Endothelial cell of umbilical vein (primary cell): ENCODE results near the gene RNU5D-1. TPM values are rescaled to one million over a fixed set of nuclear protein-coding genes. Genes with fewer than 3 reads are reported as not detected.
"Not testable (repeated sequence)": the region's sequence is repeated elsewhere in the genome, so short reads cannot be mapped to it uniquely, and the experiment has no call there.

Experiments used
- BruUV-seq: library from RNA; stranded (reverse); fragments of 400-500 nt; replicated peaks from 2 replicates; lab custom pipeline; 2021; lab: Mats Ljungman, UMichigan
- CTCF ChIA-PET: fragments of 300-600, 350-600 bp; sonication (Branson Sonifier 250); formaldehyde crosslinking; loops from one replicate; lab custom pipeline; 2021; ENCODE audit warnings: antibody characterized with exemption, inconsistent platforms; lab: Charles Lee
- POLR2A ChIA-PET: fragments of 300-600, 350-600 bp; sonication (Branson Sonifier 250); formaldehyde crosslinking; loops from one replicate; lab custom pipeline; 2021; ENCODE audit warnings: antibody characterized with exemption, inconsistent platforms; lab: Charles Lee
- DNase-seq: peaks from one replicate; pipeline ENCODE4 v3.0.0-alpha.2; 2011; ENCODE audit warnings: low read depth, low spot score
- FAIRE-seq: peaks from 2 replicates; lab custom pipeline; 2011; peaks lifted over from hg19 to GRCh38; lab: Jason Lieb, UNC
- H2AFZ ChIP-seq: 2 replicates; pipeline ENCODE4 v1.6.0; 2012; ENCODE audit warnings: low read depth, low read length, control low read depth, inconsistent platforms
- H3K27ac ChIP-seq: 2 replicates; pipeline ENCODE4 v1.5.1; 2011; ENCODE audit warnings: low read depth, mild to moderate bottlenecking, control low read depth, low read length, moderate library complexity; ENCODE audit not compliant: insufficient read depth
- H3K27me3 ChIP-seq, 2 experiments: 2 replicates each; pipeline versions ENCODE4 v1.6.0 to v1.6.1; 2011; ENCODE audit warnings: low read length in 2 of 2, mixed read lengths in 1 of 2; ENCODE audit not compliant: control insufficient read depth in 2 of 2, insufficient read depth in 2 of 2
- H3K36me3 ChIP-seq, 2 experiments: 2 replicates in 1 of 2; 3 replicates in 1 of 2; pipeline ENCODE4 v1.5.1; 2011; ENCODE audit warnings: low read length in 2 of 2, mild to moderate bottlenecking in 1 of 2, moderate library complexity in 1 of 2; ENCODE audit not compliant: control insufficient read depth in 2 of 2, insufficient read depth in 2 of 2; ENCODE audit errors: extremely low read depth in 1 of 2
- H3K4me1 ChIP-seq: 3 replicates; pipeline ENCODE4 v1.5.1; 2011; ENCODE audit warnings: mild to moderate bottlenecking, low read length; ENCODE audit not compliant: control insufficient read depth, insufficient read depth; ENCODE audit errors: extremely low read depth
- H3K4me2 ChIP-seq: 2 replicates; pipeline ENCODE4 v1.6.1; 2011; ENCODE audit warnings: low read length, control low read depth, mixed read lengths; ENCODE audit not compliant: insufficient read depth
- H3K4me3 ChIP-seq, 3 experiments: fragments of 200-600 bp in 1 of 3; sonication (generic), shearing (Covaris generic) in 1 of 3; replicated peaks in 1 of 3; 2 replicates each; pipeline ENCODE4 v1.5.1; 2011 to 2016; ENCODE audit warnings: control low read depth in 3 of 3, low read length in 3 of 3, mild to moderate bottlenecking in 2 of 3, inconsistent platforms in 1 of 3, low read depth in 1 of 3, moderate library complexity in 1 of 3; ENCODE audit not compliant: insufficient read depth in 1 of 3
- H3K79me2 ChIP-seq: 2 replicates; pipeline ENCODE4 v1.6.0; 2012; ENCODE audit warnings: low read length, inconsistent platforms; ENCODE audit not compliant: control insufficient read depth, insufficient read depth
- H3K9ac ChIP-seq: replicated peaks from 2 replicates; pipeline ENCODE3; 2011; ENCODE audit warnings: low read length, control low read depth; ENCODE audit not compliant: insufficient read depth; ENCODE audit errors: extremely low read depth
- H3K9me1 ChIP-seq: replicated peaks from 3 replicates; pipeline ENCODE4 v1.6.0; 2011; ENCODE audit warnings: mild to moderate bottlenecking, low read length; ENCODE audit not compliant: control insufficient read depth, insufficient read depth; ENCODE audit errors: extremely low read depth
- H3K9me3 ChIP-seq: replicated peaks from 2 replicates; pipeline ENCODE4 v1.5.1; 2012; ENCODE audit warnings: low read length, inconsistent platforms; ENCODE audit not compliant: control insufficient read depth, insufficient read depth
- H4K20me1 ChIP-seq: replicated peaks from 2 replicates; pipeline ENCODE3; 2011; ENCODE audit warnings: mild to moderate bottlenecking, low read length; ENCODE audit not compliant: control insufficient read depth, insufficient read depth; ENCODE audit errors: extremely low read depth
- EZH2 ChIP-seq: IDR thresholded peaks from 2 replicates; pipeline ENCODE4 v1.6.1; 2012; ENCODE audit warnings: borderline replicate concordance, low read depth, mild to moderate bottlenecking, moderate library complexity, low read length, inconsistent platforms; ENCODE audit not compliant: severe bottlenecking
- FOS ChIP-seq: IDR thresholded peaks from 2 replicates; pipeline ENCODE4 v1.6.1; 2011; ENCODE audit warnings: mild to moderate bottlenecking, low read length, moderate library complexity, borderline replicate concordance; ENCODE audit not compliant: insufficient read depth
- GATA2 ChIP-seq: IDR thresholded peaks from 2 replicates; pipeline ENCODE4 v1.7.0; 2011; ENCODE audit warnings: low read depth, mild to moderate bottlenecking, moderate library complexity, mixed read lengths, low read length; ENCODE audit not compliant: insufficient read length, insufficient read depth
- JUN ChIP-seq: IDR thresholded peaks from 2 replicates; pipeline ENCODE4 v1.6.1; 2011; ENCODE audit warnings: borderline replicate concordance, low read depth; ENCODE audit not compliant: insufficient read length, insufficient read depth
- MYC ChIP-seq: IDR thresholded peaks from one replicate; pipeline ENCODE4 v1.6.1; 2011; ENCODE audit warnings: mild to moderate bottlenecking, low read depth, low read length
- POLR2A ChIP-seq: IDR thresholded peaks from 2 replicates; pipeline ENCODE4 v1.6.1; 2012; ENCODE audit warnings: low read depth, mild to moderate bottlenecking, control low read depth, low read length
- POLR2AphosphoS5 ChIP-seq: IDR thresholded peaks from 2 replicates; pipeline ENCODE4 v1.6.1; 2012; ENCODE audit warnings: low read depth, mild to moderate bottlenecking, control low read depth, low read length, moderate library complexity; ENCODE audit not compliant: insufficient read depth
- dilution Hi-C: fragments of 300-500 bp; cut with MboI; formaldehyde crosslinking; loops from one replicate; pipeline ENCODE4 v1.15.0; 2019; ENCODE audit warnings: low sequenced_read_pairs; ENCODE audit not compliant: extremely low pct_ligation_motif_present
- intact Hi-C: fragments of 100-400 bp; cut with micrococcal nuclease; formaldehyde crosslinking; loops from one replicate; pipeline ENCODE4 v1.10.0; 2022
- polyA plus RNA-seq, 4 experiments: library from polyadenylated mRNA; depleted of rRNA in 3 of 4; stranded (reverse) in 3 of 4; unstranded in 1 of 4; fragments of >200 nt; gene quantifications; 2 replicates each; pipeline versions ENCODE4 v1.2.1 to v1.2.3, GENCODE V29; 2011 to 2012; ENCODE audit warnings: missing spikeins in 1 of 4
- total RNA-seq: library from RNA; stranded (reverse); gene quantifications from 2 replicates; pipeline ENCODE4 v1.2.3, GENCODE V29; 2021
- TF ChIP-seq, protein P1 (sequence below), 2 donors: IDR thresholded peaks; 1 replicate in 1 of 2; 2 replicates in 1 of 2; pipeline ENCODE4 v1.5.1; 2011; ENCODE audit warnings: low read length in 2 of 2, mild to moderate bottlenecking in 2 of 2, moderate library complexity in 2 of 2, control low read depth in 1 of 2, inconsistent platforms in 1 of 2, low read depth in 1 of 2; ENCODE audit not compliant: insufficient read depth in 1 of 2; ENCODE audit errors: extremely low read depth in 1 of 2
- TF ChIP-seq, protein P2 (sequence below): IDR thresholded peaks from 2 replicates; pipeline ENCODE4 v1.6.1; 2011; ENCODE audit not compliant: insufficient read depth, insufficient read length

The RNU5D-1 gene
- total and polyA plus RNA-seq, 2 donors (not counting 3 experiments of a cell fraction or from before 2014, with no cell fraction given) = not detected

DNA sequence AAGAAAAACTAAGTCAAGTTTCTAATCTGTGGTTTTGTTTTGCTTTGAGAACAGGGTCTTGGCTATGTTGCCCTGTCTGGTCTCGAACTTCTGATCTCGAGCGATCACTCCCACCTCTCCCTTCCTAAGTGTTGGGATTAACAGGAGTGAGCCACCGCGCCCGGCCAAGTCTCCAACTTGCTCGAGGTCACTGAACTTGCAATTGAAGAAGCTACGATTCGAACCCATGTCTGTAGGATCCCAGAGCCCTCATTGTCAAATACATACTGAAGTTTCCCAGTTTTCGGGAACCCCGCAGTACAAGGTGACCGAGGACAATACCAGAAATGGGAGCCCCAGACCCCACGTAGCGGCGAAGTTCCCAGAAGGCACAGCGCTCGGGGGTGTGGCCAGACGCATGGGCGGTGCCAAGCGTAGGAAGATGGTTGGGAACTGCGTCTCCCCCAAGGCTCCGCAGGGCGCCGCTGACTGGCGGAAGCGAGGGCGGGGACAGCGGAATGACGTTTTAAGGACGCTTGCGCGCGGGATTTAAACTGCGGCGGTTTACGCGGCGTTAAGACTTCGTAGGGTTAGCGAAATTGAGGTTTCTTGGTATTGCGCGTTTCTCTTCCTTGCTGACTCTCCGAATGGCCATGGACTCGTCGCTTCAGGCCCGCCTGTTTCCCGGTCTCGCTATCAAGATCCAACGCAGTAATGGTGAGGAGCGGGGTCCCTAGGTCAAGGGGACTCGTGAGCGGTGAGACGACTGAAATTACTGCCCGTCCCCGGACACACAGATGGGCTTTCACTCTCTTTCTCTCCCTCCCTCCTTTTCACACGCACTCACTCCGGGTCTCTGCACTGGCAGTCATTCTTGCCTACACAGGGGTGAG, 8.6 kb upstream of the RNU5D-1 start, which contains the start of gene KIF2C:
Gene KIF2C, plus strand, starts transcription at position 531 of the 872 bp plus-strand sequence. Its CDS starts 96 bp downstream, at position 627.
- Histone ChIP-seq H3K9ac (peak within 1 kb of the TSS; percentile 61), H3K9me3 (no peaks in the 10 kb centered on the region), H3K4me1 (peaks cover 14% of the 10 kb centered on the region), H3K4me2 (peak within 1 kb of the TSS; percentile 87), H3K4me3 (peak within 1 kb of the TSS; percentile 55 to 84 (median 63)), H3K27ac (peak within 1 kb of the TSS; percentile 54), H2AFZ (peak within 1 kb of the TSS; percentile 85), H3K79me2 (peaks cover 38% of the 10 kb centered on the region), H4K20me1 (no peaks in the 10 kb centered on the region), H3K36me3 (no peaks in the 10 kb centered on the region), H3K27me3 (peaks cover 0 to 4% of the 10 kb centered on the region in 2 experiments), H3K9me1 (no peaks in the 10 kb centered on the region)
- DNase-seq = peak; percentile 98
- ChIA-PET POLR2A (interaction anchor here (1.0 kb wide), 1 partner anchor 9 kb away, joined by 3 read pairs; the partner anchor contains the start of gene RNU5D-1), CTCF (interaction anchor here (4.5 kb wide), 1 partner anchor 10 kb away, joined by 21 read pairs; the partner anchor contains the start of gene RNU5D-1)
- intact Hi-C loops = loop anchor here (1.0 kb wide), 2 partner anchors 8 to 36 kb away; partner anchors contain the start of genes RNU5D-1 and RPS8
- TF ChIP-seq POLR2AphosphoS5 = peak; percentile 83
- peak; percentile 98 for TF ChIP-seq POLR2A
- no peak for TF ChIP-seq GATA2
- TF ChIP-seq, protein P1, sequence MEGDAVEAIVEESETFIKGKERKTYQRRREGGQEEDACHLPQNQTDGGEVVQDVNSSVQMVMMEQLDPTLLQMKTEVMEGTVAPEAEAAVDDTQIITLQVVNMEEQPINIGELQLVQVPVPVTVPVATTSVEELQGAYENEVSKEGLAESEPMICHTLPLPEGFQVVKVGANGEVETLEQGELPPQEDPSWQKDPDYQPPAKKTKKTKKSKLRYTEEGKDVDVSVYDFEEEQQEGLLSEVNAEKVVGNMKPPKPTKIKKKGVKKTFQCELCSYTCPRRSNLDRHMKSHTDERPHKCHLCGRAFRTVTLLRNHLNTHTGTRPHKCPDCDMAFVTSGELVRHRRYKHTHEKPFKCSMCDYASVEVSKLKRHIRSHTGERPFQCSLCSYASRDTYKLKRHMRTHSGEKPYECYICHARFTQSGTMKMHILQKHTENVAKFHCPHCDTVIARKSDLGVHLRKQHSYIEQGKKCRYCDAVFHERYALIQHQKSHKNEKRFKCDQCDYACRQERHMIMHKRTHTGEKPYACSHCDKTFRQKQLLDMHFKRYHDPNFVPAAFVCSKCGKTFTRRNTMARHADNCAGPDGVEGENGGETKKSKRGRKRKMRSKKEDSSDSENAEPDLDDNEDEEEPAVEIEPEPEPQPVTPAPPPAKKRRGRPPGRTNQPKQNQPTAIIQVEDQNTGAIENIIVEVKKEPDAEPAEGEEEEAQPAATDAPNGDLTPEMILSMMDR (IDR thresholded peaks at IDR 0.05; ENCODE audit: extremely low read depth in 1 of 2, insufficient read depth in 1 of 2, low read depth in 1 of 2, low read length in 2 of 2) = no peak
- no peak for TF ChIP-seq FOS
- TF ChIP-seq, protein P2, sequence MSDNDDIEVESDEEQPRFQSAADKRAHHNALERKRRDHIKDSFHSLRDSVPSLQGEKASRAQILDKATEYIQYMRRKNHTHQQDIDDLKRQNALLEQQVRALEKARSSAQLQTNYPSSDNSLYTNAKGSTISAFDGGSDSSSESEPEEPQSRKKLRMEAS = peak; percentile 38
- no peak for TF ChIP-seq JUN
- TF ChIP-seq EZH2 = no peak
- no peak for TF ChIP-seq MYC
- TSS peak; percentile 99 for BruUV-seq
- peak; percentile 97 for FAIRE-seq
- dilution Hi-C loops = no loop called here

DNA sequence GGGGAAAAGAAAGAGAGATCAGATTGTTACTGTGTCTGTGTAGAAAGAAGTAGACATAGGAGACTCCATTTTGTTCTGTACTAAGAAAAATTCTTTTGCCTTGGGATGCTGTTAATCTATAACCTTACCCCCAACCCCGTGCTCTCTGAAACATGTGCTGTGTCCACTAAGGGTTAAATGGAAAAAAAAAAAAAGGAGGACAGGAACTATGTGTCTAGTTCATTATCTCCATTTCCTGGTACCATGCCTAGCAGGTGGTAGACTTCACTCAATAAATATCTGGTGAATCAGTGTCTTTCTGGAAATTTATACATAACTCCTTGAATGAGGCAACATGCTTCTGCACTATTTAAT, 8.0 kb upstream of the RNU5D-1 start:
- intact Hi-C loops = loop anchor here (1.0 kb wide), 2 partner anchors 8 to 36 kb away; partner anchors contain the start of genes RNU5D-1 and RPS8
- H3K36me3 ChIP-seq, BruUV-seq, dilution Hi-C loops, H3K27me3 ChIP-seq, H4K20me1 ChIP-seq, FAIRE-seq, H3K9me1 ChIP-seq, H3K9me3 ChIP-seq, DNase-seq: not testable (repeated sequence)
- CTCF ChIA-PET = interaction anchor here (4.5 kb wide), 1 partner anchor 9 kb away, joined by 21 read pairs; the partner anchor contains the start of gene RNU5D-1
- POLR2A ChIA-PET = interaction anchor here (1.0 kb wide), 1 partner anchor 8 kb away, joined by 3 read pairs; the partner anchor contains the start of gene RNU5D-1
- peaks cover 14% of the 10 kb centered on the region for H3K4me1 ChIP-seq
- H3K4me2 ChIP-seq = peak overlapping the region; percentile 74
- H3K9ac ChIP-seq = peak overlapping the region; percentile 61
- peak overlapping the region; percentile 39 to 76 (median 55) for H3K4me3 ChIP-seq
- H3K79me2 ChIP-seq = peaks cover 32% of the 10 kb centered on the region
- H2AFZ ChIP-seq = peak overlapping the region; percentile 85
- H3K27ac ChIP-seq = peak overlapping the region; percentile 50
